Activated naive CD4-positive, alpha-beta T cell treated with anti-CD3 and anti-CD28 coated beads, Interleukin-2, amount 50 U/mL, for 72 hours (primary cell): ENCODE data around the gene PRKN. TPM values are rescaled to one million over a fixed set of nuclear protein-coding genes. Genes with fewer than 3 reads are reported as not detected.

ENCODE experiments used
- ATAC-seq, 2 donors: fragments of 150-1000 bp; cut with Tn5 transposase; 2 replicates each; pipeline ENCODE4 v1.10.0; 2021; ENCODE audit warnings: mild to moderate bottlenecking in 2 of 2, moderate library complexity in 2 of 2
- DNase-seq, 2 donors: peaks; one replicate each; pipeline ENCODE4 v3.0.0; 2021 to 2022; ENCODE audit warnings: low spot score in 2 of 2
- H3K27ac Mint-ChIP-seq, 2 donors: one replicate each; pipeline ENCODE4 v1.8.0; 2022; ENCODE audit warnings: mild to moderate bottlenecking in 2 of 2, mixed read lengths in 2 of 2
- H3K36me3 Mint-ChIP-seq, 2 donors: one replicate each; pipeline ENCODE4 v1.8.0; 2022; ENCODE audit warnings: mixed read lengths in 2 of 2
- H3K9me3 Mint-ChIP-seq, 2 donors: one replicate each; pipeline ENCODE4 v1.8.0; 2022; ENCODE audit warnings: mixed read lengths in 2 of 2
- total RNA-seq, 2 donors: library from RNA; stranded (reverse); gene quantifications; one replicate each; pipeline ENCODE4 v1.2.3, GENCODE V29; 2022

Gene PRKN
- total RNA-seq, 2 donors from 2014 or later: 0.57 to 4.1 TPM

DNA sequence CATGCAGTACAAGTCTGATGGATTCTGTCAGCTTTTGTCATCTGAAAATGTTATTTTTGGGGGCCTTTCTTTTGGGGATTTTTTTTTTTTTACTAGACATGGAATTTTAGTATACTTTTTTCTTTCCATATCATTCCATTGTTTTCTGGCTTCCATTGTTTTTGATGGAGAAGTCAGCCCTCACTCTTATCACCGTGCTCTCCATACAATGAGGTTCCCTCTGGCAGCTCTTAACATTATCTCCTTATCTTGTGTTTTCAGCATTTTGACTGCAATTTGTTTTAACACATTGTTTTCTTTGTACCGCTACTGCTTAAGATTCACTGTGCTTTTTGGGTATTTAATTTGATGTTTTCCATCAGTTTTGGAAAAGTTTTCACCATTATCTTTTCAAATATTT is 1262.2 kb downstream of the PRKN start:
- H3K9me3 Mint-ChIP-seq: no peaks in the 10 kb centered on the region
- ATAC-seq: no peak
- no peak overlapping the region for H3K27ac Mint-ChIP-seq
- H3K36me3 Mint-ChIP-seq: no peaks in the 10 kb centered on the region
- DNase-seq: no peak

- H3K9me3 Mint-ChIP-seq: no peaks in the 10 kb centered on the region
- H3K27ac Mint-ChIP-seq: no peak overlapping the region
- no peak for DNase-seq
- no peaks in the 10 kb centered on the region for H3K36me3 Mint-ChIP-seq
- no peak for ATAC-seq
Measured at GRCh38 chr6:161463071-161463470, 1264.5 kb downstream of the PRKN start.

GRCh38 chr6:161462148-161462547 is 1265.4 kb downstream of the PRKN start:
- Mint-ChIP-seq H3K36me3 (no peaks in the 10 kb centered on the region), H3K9me3 (no peaks in the 10 kb centered on the region), H3K27ac (no peak overlapping the region)
- ATAC-seq: no peak
- DNase-seq: no peak

DNA sequence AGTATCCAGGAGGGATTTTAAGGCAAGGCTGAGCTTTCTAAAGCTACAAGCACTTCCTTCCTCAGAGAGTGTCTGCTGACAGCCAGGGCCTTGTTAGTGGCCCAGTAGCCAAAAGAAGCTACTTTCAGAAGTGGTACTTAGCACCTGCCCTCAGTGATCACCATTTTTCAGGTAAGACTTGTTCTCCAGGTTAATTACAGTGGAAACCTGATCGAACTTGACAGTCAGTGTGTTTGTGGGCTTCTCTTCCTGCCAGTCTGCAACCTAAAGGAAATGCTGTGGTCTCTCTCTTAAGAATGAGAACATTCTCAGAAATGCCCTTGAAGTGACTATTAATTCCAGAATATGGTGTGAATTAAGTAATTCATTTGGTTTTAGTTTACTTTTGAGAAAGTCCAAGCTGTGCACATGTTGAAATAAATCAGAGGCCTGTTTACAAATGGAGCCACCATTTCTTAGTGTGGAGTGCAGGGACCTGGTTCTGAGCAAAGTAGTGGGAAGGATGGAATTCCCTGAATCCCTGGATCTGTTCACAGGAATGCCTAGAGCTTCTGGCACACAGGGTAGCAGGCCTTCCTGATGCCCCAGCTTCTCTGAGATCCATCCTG is 1268.5 kb downstream of the PRKN start:
- peak in 1 of 2 donors; percentile 30 for ATAC-seq
- H3K9me3 Mint-ChIP-seq: no peaks in the 10 kb centered on the region
- no peak overlapping the region for H3K27ac Mint-ChIP-seq
- no peak for DNase-seq
- no peaks in the 10 kb centered on the region for H3K36me3 Mint-ChIP-seq

- Mint-ChIP-seq H3K36me3 (no peaks in the 10 kb centered on the region), H3K27ac (no peak overlapping the region), H3K9me3 (no peaks in the 10 kb centered on the region)
- ATAC-seq (no peak), DNase-seq (no peak)
Measured at GRCh38 chr6:161458201-161458951, 1269.2 kb downstream of the PRKN start.

DNA sequence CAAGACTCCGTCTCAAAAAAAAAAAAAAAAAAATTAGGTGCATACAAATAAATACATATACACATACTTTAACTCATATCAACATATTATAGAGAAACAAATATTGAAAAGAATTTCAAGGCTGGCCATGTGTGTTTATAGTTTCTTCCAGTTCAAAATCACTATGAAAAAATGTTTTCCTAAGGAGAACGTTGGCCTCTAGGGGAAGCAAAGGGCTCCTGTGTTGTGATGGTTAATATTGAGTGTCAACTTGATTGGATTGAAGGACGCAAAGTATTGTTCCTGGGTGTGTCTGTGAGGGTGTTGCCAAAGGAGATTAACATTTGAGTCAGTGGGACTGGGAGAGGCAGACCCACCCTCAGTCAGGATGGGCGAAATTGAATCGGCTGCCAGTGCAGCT is 1271.7 kb downstream of the PRKN start:
- ATAC-seq (no peak), DNase-seq (no peak)
- H3K9me3 Mint-ChIP-seq: no peaks in the 10 kb centered on the region
- no peaks in the 10 kb centered on the region for H3K36me3 Mint-ChIP-seq
- no peak overlapping the region for H3K27ac Mint-ChIP-seq

DNA sequence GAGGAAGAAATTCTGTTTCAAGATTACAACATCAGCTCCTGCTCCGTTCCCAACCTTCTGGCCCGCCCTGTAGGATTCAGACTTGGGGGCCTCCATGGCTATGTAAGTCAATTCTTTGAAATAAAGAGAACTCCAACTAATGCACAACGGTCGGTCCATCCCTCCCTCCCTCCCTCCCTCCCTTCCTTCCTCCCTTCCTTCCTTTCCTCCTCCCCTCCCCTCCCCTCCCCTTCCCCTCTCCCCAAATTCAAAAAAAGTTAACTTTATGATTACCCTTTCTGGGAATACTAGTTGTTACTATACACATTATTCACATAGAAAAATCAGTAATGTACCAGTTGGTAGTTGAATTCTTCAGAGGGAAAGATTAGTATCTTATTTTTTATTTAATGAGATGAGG is 1274.0 kb downstream of the PRKN start:
- Mint-ChIP-seq H3K9me3 (no peaks in the 10 kb centered on the region), H3K27ac (no peak overlapping the region), H3K36me3 (no peaks in the 10 kb centered on the region)
- ATAC-seq (no peak), DNase-seq (no peak)

- ATAC-seq: no peak
- Mint-ChIP-seq H3K27ac (no peak overlapping the region), H3K9me3 (no peaks in the 10 kb centered on the region), H3K36me3 (no peaks in the 10 kb centered on the region)
- no peak for DNase-seq
Measured at GRCh38 chr6:161452241-161452640, 1275.3 kb downstream of the PRKN start.

GRCh38 chr6:161449521-161449920 is 1278.0 kb downstream of the PRKN start:
- Mint-ChIP-seq H3K9me3 (no peaks in the 10 kb centered on the region), H3K36me3 (no peaks in the 10 kb centered on the region), H3K27ac (no peak overlapping the region)
- no peak for DNase-seq
- no peak for ATAC-seq

GRCh38 chr6:161446949-161447348 is 1280.6 kb downstream of the PRKN start:
- H3K27ac Mint-ChIP-seq: no peak overlapping the region
- no peaks in the 10 kb centered on the region for H3K36me3 Mint-ChIP-seq
- no peaks in the 10 kb centered on the region for H3K9me3 Mint-ChIP-seq
- DNase-seq (no peak), ATAC-seq (no peak)

GRCh38 chr6:161446296-161446925 is 1281.2 kb downstream of the PRKN start:
- Mint-ChIP-seq H3K27ac (no peak overlapping the region), H3K9me3 (no peaks in the 10 kb centered on the region), H3K36me3 (no peaks in the 10 kb centered on the region)
- no peak for DNase-seq
- ATAC-seq: no peak

GRCh38 chr6:161445021-161445799 is 1282.4 kb downstream of the PRKN start:
- H3K9me3 Mint-ChIP-seq: no peaks in the 10 kb centered on the region
- H3K27ac Mint-ChIP-seq: no peak overlapping the region
- no peaks in the 10 kb centered on the region for H3K36me3 Mint-ChIP-seq
- no peak for DNase-seq
- ATAC-seq: no peak

GRCh38 chr6:161444464-161444863 is 1283.1 kb downstream of the PRKN start:
- DNase-seq (peak in 1 of 2 donors; percentile 13), ATAC-seq (peak in 1 of 2 donors; percentile 67)
- no peak overlapping the region for H3K27ac Mint-ChIP-seq
- no peaks in the 10 kb centered on the region for H3K9me3 Mint-ChIP-seq
- no peaks in the 10 kb centered on the region for H3K36me3 Mint-ChIP-seq

DNA sequence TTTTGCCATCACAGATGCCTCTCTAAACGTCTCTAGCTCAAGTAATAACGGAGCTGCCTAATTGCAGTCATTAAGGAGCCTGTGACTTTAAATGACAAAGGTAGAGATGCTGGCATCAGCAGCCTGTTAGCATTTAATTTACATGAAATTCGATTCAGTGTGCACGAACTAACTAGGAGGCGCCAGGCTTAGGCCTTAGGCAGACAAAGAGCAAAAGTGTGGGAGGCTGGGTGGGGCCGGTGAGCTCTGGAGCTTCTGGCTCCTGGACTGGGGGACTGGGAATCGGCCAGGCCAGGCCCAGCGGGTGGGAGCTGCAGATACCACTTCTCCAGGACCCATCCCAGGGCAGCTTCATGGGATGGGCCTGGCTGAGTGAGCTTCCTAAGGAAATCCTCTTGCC is 1283.7 kb downstream of the PRKN start:
- DNase-seq: no peak
- ATAC-seq: no peak
- Mint-ChIP-seq H3K9me3 (no peaks in the 10 kb centered on the region), H3K36me3 (no peaks in the 10 kb centered on the region), H3K27ac (no peak overlapping the region)

DNA sequence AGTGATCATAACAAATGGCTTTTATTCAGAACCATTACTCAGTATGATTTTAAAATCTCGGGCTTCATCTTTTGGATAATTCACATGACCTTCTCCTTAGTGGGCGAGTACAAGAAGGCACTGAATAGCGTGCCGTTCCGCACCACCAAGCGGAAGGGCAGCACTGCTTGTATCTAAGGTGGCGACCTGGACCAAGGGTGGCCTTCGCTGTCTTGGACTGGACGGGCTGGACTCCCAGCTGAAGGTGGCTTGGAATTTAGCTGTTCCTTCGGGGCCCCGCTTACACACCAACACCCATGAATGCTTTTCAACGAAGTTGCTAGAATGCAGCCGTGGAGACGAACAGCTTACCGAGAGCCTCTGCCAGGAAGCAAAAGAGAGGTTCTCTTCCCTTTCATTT is 1285.1 kb downstream of the PRKN start:
- H3K27ac Mint-ChIP-seq: no peak overlapping the region
- ATAC-seq: no peak
- DNase-seq: no peak
- no peaks in the 10 kb centered on the region for H3K9me3 Mint-ChIP-seq
- H3K36me3 Mint-ChIP-seq: no peaks in the 10 kb centered on the region

DNA sequence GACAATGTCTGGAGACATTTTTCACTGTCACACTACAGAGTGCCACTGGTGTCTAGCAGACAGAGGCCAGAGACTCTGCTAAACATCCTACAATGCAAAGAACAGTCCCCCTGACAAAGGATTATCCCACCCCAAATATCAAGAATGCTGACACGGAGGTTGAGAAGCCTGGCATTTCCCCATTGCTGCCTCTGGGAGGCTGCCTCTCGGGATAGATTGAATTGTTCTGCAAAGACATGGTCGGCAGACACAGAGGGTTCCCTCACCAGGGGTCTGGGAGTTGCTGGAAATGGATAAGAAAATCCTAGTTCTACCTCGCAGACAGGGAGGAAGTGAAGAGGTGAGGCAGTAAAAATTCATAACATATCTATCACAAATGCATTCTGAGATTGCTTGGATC is 1287.3 kb downstream of the PRKN start:
- Mint-ChIP-seq H3K36me3 (no peaks in the 10 kb centered on the region), H3K27ac (peak overlapping the region in 1 of 2 donors; percentile 89), H3K9me3 (no peaks in the 10 kb centered on the region)
- ATAC-seq (no peak), DNase-seq (no peak)

DNA sequence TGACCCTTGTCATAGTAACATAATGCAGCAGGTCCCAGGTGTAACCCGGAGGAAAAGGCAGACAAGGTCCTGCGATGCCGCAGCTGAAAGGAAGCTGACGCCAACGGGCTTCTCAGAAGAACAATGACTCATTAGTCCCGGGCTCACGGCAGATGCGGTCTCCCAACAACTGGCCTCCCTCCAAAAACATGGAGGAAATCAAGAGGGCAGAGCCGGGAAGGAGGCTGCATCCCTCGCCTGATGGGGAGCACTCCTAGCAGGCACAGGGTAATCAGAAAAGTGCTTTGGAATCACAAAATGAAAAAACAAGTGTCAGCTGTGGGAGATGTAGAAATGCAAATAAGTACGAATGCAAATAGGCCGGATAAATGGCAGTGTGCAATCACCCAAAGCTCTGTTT is 1288.5 kb downstream of the PRKN start:
- ATAC-seq (no peak), DNase-seq (no peak)
- no peak overlapping the region for H3K27ac Mint-ChIP-seq
- no peaks in the 10 kb centered on the region for H3K9me3 Mint-ChIP-seq
- H3K36me3 Mint-ChIP-seq: no peaks in the 10 kb centered on the region
